Testis (tissue), 3 donors: ENCODE measurements around the gene SLC25A3. TPM values are rescaled to one million over a fixed set of nuclear protein-coding genes. Genes with fewer than 3 reads are reported as not detected.
A peak's percentile ranks its signal among the peaks of the same experiment; 100 is the strongest.

Source experiments
- DNase-seq: peaks from one replicate; pipeline ENCODE4 v3.0.0-alpha.2; 2019
- H3K27ac ChIP-seq, 2 donors: fragments of 200-600 bp; sonication (generic); one replicate each; pipeline ENCODE4 v1.5.1; 2019
- H3K27me3 ChIP-seq: fragments of 200-600 bp; sonication (generic); one replicate; pipeline ENCODE4 v1.5.1; 2019
- H3K36me3 ChIP-seq: fragments of 200-600 bp; sonication (generic); one replicate; pipeline ENCODE4 v1.5.1; 2017; ENCODE audit warnings: low read depth; ENCODE audit errors: missing control alignments
- H3K4me1 ChIP-seq: fragments of 200-600 bp; sonication (generic); one replicate; pipeline ENCODE4 v1.5.1; 2019
- H3K4me3 ChIP-seq, 2 donors: fragments of 200-600 bp; sonication (generic); one replicate each; pipeline ENCODE4 v1.5.1; 2017 to 2019
- H3K9me3 ChIP-seq: fragments of 200-600 bp; sonication (generic); one replicate; pipeline ENCODE4 v1.5.1; 2017
- POLR2A ChIP-seq: fragments of 450-650 bp; IDR thresholded peaks from one replicate; pipeline ENCODE4 v1.6.1; 2017; ENCODE audit warnings: antibody characterized with exemption, mild to moderate bottlenecking, moderate library complexity
- WGBS, 2 donors: methylation state at CpG; one replicate each; pipeline ENCODE4 v1.1.5; 2018; 5-methylcytosine and 5-hydroxymethylcytosine counted together
- intact Hi-C: fragments of 100-400 bp; cut with DNase I; formaldehyde crosslinking; loops from one replicate; pipeline ENCODE4 v1.15.1; 2023; ENCODE audit warnings: low total_unique reads
- polyA plus RNA-seq: library from polyadenylated mRNA; stranded (reverse); fragments of 350-450 nt; fragmentation: Illumina TruSeq; extraction: RNeasy Lipid Tissue Mini Kit (QIAGEN cat#74804); gene quantifications from one replicate; pipeline ENCODE4 v1.2.3, GENCODE V29; 2014; ENCODE audit warnings: low read depth, low replicate concordance; ENCODE audit not compliant: insufficient read depth
- total RNA-seq, 2 donors: library from RNA; depleted of rRNA; stranded (reverse); fragments of >200 nt; gene quantifications; one replicate each; pipeline ENCODE4 v1.2.3, GENCODE V29; 2016
- TF ChIP-seq, protein P1 (sequence below), 3 experiments: fragments of 450-650 bp in 2 of 3; fragments of 200-600 bp in 1 of 3; sonication (generic) in 1 of 3; IDR thresholded peaks; one replicate each; pipeline ENCODE4 v1.5.1; 2016 to 2019; ENCODE audit warnings: antibody characterized with exemption in 3 of 3, mild to moderate bottlenecking in 2 of 3, moderate library complexity in 1 of 3

Gene SLC25A3
- total and polyA plus RNA-seq, 3 donors from 2014 or later = 202 to 273 (median 251) TPM

DNA sequence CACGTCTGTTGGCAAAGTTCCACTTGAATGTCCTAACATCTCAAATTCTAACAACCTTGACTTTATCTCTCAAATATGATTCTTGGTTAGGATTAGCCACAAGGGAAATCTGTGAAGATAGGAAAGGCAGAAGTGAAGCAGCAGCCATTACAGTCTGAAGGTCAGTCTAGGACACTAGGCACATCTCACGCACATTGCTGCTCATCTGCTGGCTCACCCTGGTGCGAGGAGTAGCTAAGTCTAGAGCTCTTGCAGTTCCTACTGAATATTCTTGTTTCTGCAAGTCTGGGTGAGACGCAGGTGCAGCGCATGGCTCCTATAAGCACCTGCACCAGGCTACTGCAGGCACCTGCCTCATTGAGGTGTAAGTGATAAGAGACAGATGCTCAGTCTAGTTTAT, 6.4 kb upstream of the SLC25A3 start:
- H3K36me3 ChIP-seq = no peaks in the 10 kb centered on the region
- intact Hi-C loops = no loop called here
- TF ChIP-seq, protein P1, sequence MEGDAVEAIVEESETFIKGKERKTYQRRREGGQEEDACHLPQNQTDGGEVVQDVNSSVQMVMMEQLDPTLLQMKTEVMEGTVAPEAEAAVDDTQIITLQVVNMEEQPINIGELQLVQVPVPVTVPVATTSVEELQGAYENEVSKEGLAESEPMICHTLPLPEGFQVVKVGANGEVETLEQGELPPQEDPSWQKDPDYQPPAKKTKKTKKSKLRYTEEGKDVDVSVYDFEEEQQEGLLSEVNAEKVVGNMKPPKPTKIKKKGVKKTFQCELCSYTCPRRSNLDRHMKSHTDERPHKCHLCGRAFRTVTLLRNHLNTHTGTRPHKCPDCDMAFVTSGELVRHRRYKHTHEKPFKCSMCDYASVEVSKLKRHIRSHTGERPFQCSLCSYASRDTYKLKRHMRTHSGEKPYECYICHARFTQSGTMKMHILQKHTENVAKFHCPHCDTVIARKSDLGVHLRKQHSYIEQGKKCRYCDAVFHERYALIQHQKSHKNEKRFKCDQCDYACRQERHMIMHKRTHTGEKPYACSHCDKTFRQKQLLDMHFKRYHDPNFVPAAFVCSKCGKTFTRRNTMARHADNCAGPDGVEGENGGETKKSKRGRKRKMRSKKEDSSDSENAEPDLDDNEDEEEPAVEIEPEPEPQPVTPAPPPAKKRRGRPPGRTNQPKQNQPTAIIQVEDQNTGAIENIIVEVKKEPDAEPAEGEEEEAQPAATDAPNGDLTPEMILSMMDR (IDR thresholded peaks at IDR 0.05) = no peak
- TF ChIP-seq POLR2A = no peak
- H3K4me3 ChIP-seq = no peak overlapping the region
- H3K4me1 ChIP-seq = no peaks in the 10 kb centered on the region
- no peak for DNase-seq
- no peaks in the 10 kb centered on the region for H3K9me3 ChIP-seq
- 75 to 79% methylated on average over 5 of the region's 5 CpGs for WGBS, 2 donors
- H3K27me3 ChIP-seq = no peaks in the 10 kb centered on the region
- no peak overlapping the region for H3K27ac ChIP-seq

DNA sequence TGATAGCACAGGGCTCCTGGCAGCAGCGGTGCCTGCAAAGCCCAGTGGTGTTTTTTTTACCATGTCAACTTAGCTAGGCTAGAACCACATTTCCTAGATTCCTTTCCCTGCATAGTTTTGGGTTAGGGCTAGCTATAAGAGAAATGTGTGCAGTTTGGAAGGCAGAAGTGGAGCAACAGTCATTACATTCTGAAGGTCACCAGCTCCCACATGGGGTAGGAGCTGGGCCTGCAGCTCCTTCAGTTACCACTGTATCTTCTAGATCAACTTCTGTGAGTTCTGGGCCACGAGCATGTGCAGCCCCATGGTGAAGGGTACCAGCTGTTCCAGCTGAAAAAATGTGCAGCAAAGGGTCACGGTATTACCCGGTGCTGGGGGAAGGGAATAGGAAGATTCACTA, 2.3 kb upstream of the SLC25A3 start:
- WGBS, 2 donors = 34 to 36% methylated on average over 4 of the region's 4 CpGs
- intact Hi-C loops = no loop called here
- no peak for DNase-seq
- TF ChIP-seq POLR2A = no peak
- TF ChIP-seq, protein P1 (IDR thresholded peaks at IDR 0.05) = no peak
- Histone ChIP-seq H3K9me3 (no peaks in the 10 kb centered on the region), H3K4me1 (peaks cover 9% of the 10 kb centered on the region), H3K27ac (no peak overlapping the region), H3K27me3 (no peaks in the 10 kb centered on the region), H3K36me3 (no peaks in the 10 kb centered on the region), H3K4me3 (no peak overlapping the region)

DNA sequence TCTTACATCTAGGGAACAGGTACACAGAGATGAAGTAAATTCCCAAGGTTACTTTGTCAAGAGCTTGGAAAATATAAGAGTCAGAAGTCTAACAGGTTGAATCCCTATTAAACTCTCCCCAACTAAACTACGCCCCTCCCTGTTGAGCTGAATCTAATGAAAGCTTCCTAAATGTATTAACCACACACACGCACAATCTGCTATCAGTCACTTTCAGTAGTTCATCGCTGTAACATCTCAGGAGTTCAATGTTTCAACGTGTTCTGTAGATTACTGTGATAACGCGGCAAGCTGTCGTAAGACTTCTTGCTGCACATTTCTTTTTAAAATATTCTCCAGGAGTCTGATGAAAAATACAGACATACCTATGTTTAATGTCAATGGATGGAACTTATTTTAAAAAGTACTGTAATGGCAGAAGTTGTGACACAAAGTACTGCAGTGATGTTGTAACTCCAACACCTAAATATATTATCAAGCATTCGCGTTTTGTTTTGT, 612 bp upstream of the SLC25A3 start:
- 24 to 25% methylated on average over 9 of the region's 9 CpGs for WGBS, 2 donors

DNA sequence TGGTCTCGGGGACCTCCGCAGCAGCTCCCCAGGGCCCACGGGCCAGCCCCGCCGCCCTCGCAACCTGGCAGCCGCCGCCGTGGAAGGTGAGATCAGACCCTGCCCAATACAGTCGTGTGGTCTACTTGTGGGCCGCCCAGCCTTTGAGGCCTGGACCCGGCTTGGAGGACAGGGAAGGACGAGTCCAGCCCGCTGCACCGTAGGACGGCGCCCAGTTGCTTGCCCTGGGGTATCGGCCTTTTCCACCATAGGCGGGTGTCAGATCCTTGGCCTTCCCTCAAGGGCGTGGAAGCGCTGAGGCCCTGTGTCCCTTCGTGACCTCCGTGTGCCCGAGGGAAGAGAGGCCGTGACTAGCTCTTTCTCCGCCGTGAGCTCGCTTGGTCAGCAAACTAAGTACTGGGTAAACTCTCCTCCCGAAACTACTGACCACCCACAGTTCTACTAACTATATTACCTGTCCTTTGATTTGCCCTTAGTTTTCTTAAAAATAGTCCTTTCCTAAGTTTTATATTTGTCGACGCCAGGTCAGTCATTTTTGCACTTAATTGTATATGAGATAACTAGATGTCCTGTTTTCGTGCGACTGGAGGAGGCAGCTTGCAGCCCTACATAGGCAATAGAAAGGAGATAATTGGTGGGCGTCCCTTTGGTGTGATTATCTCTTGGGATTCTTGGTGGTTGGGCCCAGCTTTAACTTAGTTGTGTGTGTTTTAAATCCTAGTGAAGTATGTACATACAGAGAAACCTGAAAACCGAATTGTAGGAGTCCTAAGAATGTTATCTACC, 757 bp downstream of the SLC25A3 start:
- intact Hi-C loops = no loop called here
- no peaks in the 10 kb centered on the region for H3K9me3 ChIP-seq
- no peak for TF ChIP-seq POLR2A
- TF ChIP-seq, protein P1 (IDR thresholded peaks at IDR 0.05) = no peak
- peak overlapping the region; percentile 96 to 99 for H3K4me3 ChIP-seq
- no peaks in the 10 kb centered on the region for H3K36me3 ChIP-seq
- peaks cover 9% of the 10 kb centered on the region for H3K4me1 ChIP-seq
- peak; percentile 28 for DNase-seq
- WGBS, 2 donors = 0% methylated on average over 15 to 18 of the region's 35 CpGs
- no peaks in the 10 kb centered on the region for H3K27me3 ChIP-seq
- peak overlapping the region; percentile 98 to 99 for H3K27ac ChIP-seq

More for the DNA sequence above, 612 bp upstream of the SLC25A3 start:
- Histone ChIP-seq H3K4me1 (peaks cover 9% of the 10 kb centered on the region), H3K36me3 (no peaks in the 10 kb centered on the region), H3K27me3 (no peaks in the 10 kb centered on the region), H3K27ac (peak overlapping the region; percentile 98 to 99), H3K4me3 (peak overlapping the region; percentile 96 to 99), H3K9me3 (no peaks in the 10 kb centered on the region)
- intact Hi-C loops = loop anchor here (2.0 kb wide), 1 partner anchor 52 kb away; the partner anchor contains the start of genes APAF1 and IKBIP
- TF ChIP-seq, protein P1 (IDR thresholded peaks at IDR 0.05) = no peak
- TF ChIP-seq POLR2A = no peak
- DNase-seq = no peak
